HepG2 (cell line): ENCODE data around the gene SDC1.

Experiments
- EZH2 ChIP-seq: conservative IDR thresholded peaks from 2 replicates; pipeline ENCODE4 v1.6.1; 2012; ENCODE audit warnings: mild to moderate bottlenecking, low read depth, low read length, moderate library complexity
- IRF2 ChIP-seq: IDR thresholded peaks from 2 replicates; pipeline ENCODE4 v1.6.1; 2018; ENCODE audit warnings: missing genetic modification reagents, missing compliant biosample characterization
- TCF7L2 ChIP-seq: IDR thresholded peaks from 2 replicates; pipeline ENCODE4 v1.6.1; 2011; ENCODE audit warnings: mild to moderate bottlenecking, low read depth, low read length, moderate library complexity
- YEATS4 ChIP-seq: sonication (generic); formaldehyde crosslinking; IDR thresholded peaks from 2 replicates; pipeline ENCODE4 v1.4.0; 2020; ENCODE audit warnings: missing genetic modification reagents, borderline replicate concordance
- ZNF577 ChIP-seq: sonication (generic); formaldehyde crosslinking; IDR thresholded peaks from 2 replicates; pipeline ENCODE4 v1.4.0; 2020; ENCODE audit warnings: mild to moderate bottlenecking, low read depth, missing genetic modification reagents, borderline replicate concordance
- TF ChIP-seq, protein P1 (sequence below): sonication (generic); formaldehyde crosslinking; IDR thresholded peaks from 2 replicates; pipeline ENCODE4 v1.5.1; 2020; ENCODE audit warnings: mild to moderate bottlenecking, missing genetic modification reagents, borderline replicate concordance
- TF ChIP-seq, protein P2 (sequence below), 2 experiments: IDR thresholded peaks; 2 replicates each; pipeline ENCODE4 v1.6.1; 2011 to 2012; ENCODE audit warnings: low read length in 2 of 2, borderline replicate concordance in 1 of 2, low read depth in 1 of 2, mild to moderate bottlenecking in 1 of 2, moderate library complexity in 1 of 2
- TF ChIP-seq, protein P3 (sequence below): sonication (generic); formaldehyde crosslinking; IDR thresholded peaks from 2 replicates; pipeline ENCODE4 v1.4.0; 2020; ENCODE audit warnings: missing genetic modification reagents

DNA sequence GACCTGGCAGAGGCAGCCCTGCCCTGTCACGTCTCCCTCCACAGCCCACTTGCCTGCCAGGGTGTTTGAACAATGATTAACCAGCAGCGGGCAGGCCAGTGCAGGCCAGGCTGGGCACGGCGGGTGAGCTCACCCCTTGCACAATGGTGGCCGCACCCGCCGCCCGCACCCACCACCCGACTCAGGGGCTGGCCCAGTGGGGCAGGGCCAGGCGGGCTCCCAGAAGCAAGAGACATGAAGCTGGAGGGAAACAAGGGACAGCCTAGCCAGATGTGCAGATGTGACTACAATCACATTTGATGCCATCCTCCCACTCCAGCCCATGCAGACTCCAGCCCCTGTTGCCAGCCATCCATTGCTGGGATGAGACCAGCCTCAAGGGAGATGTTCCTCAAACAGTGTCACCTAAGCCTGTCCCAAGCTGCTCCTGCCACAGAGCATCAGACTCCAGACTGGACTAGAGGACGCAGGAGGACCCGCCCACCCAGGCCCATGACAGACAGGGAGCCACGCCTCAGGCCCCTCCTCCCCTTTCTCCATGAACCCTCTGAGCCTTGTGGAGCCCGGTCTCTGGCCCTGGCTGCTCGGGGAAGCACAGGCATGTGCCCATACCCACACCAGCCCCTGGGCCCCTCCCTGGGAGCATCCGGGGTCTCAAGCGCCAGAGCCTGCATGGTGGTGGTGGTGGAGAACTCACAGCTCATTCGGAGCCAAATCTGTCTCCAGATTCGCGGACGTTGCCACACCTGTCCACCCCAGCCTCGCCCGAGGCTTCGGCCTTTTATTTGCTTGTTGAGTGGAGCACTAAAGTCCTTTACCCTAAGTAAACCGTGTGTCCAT is 45.0 kb downstream of the SDC1 start:
- TF ChIP-seq, protein P1, sequence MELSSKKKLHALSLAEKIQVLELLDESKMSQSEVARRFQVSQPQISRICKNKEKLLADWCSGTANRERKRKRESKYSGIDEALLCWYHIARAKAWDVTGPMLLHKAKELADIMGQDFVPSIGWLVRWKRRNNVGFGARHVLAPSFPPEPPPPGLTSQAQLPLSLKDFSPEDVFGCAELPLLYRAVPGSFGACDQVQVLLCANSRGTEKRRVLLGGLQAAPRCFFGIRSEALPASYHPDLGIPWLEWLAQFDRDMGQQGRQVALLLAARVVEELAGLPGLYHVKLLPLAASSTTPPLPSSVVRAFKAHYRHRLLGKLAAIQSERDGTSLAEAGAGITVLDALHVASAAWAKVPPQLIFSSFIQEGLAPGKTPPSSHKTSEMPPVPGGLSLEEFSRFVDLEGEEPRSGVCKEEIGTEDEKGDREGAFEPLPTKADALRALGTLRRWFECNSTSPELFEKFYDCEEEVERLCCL: no peak
- TF ChIP-seq IRF2 (CRISPR knock-in tag) (peak; percentile 31; the same call in 1 of the 2 replicates), TCF7L2 (no peak), ZNF577 (CRISPR knock-in tag) (no peak), EZH2 (no peak), YEATS4 (CRISPR knock-in tag) (peak; percentile 38; the same call in 1 of the 2 replicates)
- TF ChIP-seq, protein P2, sequence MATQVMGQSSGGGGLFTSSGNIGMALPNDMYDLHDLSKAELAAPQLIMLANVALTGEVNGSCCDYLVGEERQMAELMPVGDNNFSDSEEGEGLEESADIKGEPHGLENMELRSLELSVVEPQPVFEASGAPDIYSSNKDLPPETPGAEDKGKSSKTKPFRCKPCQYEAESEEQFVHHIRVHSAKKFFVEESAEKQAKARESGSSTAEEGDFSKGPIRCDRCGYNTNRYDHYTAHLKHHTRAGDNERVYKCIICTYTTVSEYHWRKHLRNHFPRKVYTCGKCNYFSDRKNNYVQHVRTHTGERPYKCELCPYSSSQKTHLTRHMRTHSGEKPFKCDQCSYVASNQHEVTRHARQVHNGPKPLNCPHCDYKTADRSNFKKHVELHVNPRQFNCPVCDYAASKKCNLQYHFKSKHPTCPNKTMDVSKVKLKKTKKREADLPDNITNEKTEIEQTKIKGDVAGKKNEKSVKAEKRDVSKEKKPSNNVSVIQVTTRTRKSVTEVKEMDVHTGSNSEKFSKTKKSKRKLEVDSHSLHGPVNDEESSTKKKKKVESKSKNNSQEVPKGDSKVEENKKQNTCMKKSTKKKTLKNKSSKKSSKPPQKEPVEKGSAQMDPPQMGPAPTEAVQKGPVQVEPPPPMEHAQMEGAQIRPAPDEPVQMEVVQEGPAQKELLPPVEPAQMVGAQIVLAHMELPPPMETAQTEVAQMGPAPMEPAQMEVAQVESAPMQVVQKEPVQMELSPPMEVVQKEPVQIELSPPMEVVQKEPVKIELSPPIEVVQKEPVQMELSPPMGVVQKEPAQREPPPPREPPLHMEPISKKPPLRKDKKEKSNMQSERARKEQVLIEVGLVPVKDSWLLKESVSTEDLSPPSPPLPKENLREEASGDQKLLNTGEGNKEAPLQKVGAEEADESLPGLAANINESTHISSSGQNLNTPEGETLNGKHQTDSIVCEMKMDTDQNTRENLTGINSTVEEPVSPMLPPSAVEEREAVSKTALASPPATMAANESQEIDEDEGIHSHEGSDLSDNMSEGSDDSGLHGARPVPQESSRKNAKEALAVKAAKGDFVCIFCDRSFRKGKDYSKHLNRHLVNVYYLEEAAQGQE (IDR thresholded peaks at IDR 0.05; ENCODE audit: borderline replicate concordance in 1 of 2, low read depth in 1 of 2, low read length in 2 of 2): no peak
- TF ChIP-seq, protein P3, sequence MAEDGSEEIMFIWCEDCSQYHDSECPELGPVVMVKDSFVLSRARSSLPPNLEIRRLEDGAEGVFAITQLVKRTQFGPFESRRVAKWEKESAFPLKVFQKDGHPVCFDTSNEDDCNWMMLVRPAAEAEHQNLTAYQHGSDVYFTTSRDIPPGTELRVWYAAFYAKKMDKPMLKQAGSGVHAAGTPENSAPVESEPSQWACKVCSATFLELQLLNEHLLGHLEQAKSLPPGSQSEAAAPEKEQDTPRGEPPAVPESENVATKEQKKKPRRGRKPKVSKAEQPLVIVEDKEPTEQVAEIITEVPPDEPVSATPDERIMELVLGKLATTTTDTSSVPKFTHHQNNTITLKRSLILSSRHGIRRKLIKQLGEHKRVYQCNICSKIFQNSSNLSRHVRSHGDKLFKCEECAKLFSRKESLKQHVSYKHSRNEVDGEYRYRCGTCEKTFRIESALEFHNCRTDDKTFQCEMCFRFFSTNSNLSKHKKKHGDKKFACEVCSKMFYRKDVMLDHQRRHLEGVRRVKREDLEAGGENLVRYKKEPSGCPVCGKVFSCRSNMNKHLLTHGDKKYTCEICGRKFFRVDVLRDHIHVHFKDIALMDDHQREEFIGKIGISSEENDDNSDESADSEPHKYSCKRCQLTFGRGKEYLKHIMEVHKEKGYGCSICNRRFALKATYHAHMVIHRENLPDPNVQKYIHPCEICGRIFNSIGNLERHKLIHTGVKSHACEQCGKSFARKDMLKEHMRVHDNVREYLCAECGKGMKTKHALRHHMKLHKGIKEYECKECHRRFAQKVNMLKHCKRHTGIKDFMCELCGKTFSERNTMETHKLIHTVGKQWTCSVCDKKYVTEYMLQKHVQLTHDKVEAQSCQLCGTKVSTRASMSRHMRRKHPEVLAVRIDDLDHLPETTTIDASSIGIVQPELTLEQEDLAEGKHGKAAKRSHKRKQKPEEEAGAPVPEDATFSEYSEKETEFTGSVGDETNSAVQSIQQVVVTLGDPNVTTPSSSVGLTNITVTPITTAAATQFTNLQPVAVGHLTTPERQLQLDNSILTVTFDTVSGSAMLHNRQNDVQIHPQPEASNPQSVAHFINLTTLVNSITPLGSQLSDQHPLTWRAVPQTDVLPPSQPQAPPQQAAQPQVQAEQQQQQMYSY (CRISPR knock-in tag): 0 out of 2 replicates have a peak, but pooled peaks have one; percentile 24
